GM23248 (cell line): ENCODE measurements around the gene CTNNA2. TPM values are rescaled to one million over a fixed set of nuclear protein-coding genes. Genes with fewer than 3 reads are reported as not detected.

Source experiments
- DNase-seq: peaks from one replicate; pipeline ENCODE4 v3.0.0-alpha.2; 2015
- H2AFZ ChIP-seq: fragments of 200-600 bp; sonication (generic); 2 replicates; pipeline ENCODE4 v1.6.1; 2016; ENCODE audit warnings: antibody characterized with exemption
- H3F3A ChIP-seq: fragments of 200-600 bp; sonication (generic); 2 replicates; pipeline ENCODE4 v1.6.1; 2016; ENCODE audit warnings: mild to moderate bottlenecking, antibody characterized with exemption, mixed run types; ENCODE audit not compliant: insufficient read depth
- H3K27ac ChIP-seq: fragments of 200-600 bp; sonication (generic); 2 replicates; pipeline ENCODE4 v1.5.1; 2016; ENCODE audit warnings: mild to moderate bottlenecking
- H3K27me3 ChIP-seq: fragments of 200-600 bp; sonication (generic); replicated peaks from 2 replicates; pipeline ENCODE4 v1.6.1; 2016; ENCODE audit warnings: mild to moderate bottlenecking; ENCODE audit not compliant: insufficient read depth
- H3K36me3 ChIP-seq: fragments of 200-600 bp; sonication (generic); 2 replicates; pipeline ENCODE4 v1.6.1; 2016; ENCODE audit warnings: low read depth, mild to moderate bottlenecking
- H3K4me1 ChIP-seq: fragments of 200-600 bp; sonication (generic); 2 replicates; pipeline ENCODE4 v1.6.1; 2016; ENCODE audit warnings: mild to moderate bottlenecking; ENCODE audit not compliant: insufficient read depth
- H3K4me2 ChIP-seq: fragments of 200-600 bp; sonication (generic); one replicate; pipeline ENCODE4 v1.6.1; 2016; ENCODE audit warnings: mild to moderate bottlenecking; ENCODE audit not compliant: unreplicated experiment
- H3K4me3 ChIP-seq: fragments of 200-600 bp; sonication (generic); 2 replicates; pipeline ENCODE4 v1.5.1; 2016; ENCODE audit warnings: mild to moderate bottlenecking
- H3K79me2 ChIP-seq: fragments of 200-600 bp; sonication (generic); 2 replicates; pipeline ENCODE4 v1.6.1; 2016; ENCODE audit warnings: mild to moderate bottlenecking; ENCODE audit not compliant: insufficient read depth
- H3K9ac ChIP-seq: fragments of 200-600 bp; sonication (generic); 2 replicates; pipeline ENCODE4 v1.6.1; 2016; ENCODE audit warnings: mild to moderate bottlenecking
- H3K9me2 ChIP-seq: fragments of 200-600 bp; sonication (generic); 2 replicates; pipeline ENCODE4 v1.6.1; 2016; ENCODE audit warnings: mixed run types, mild to moderate bottlenecking, moderate library complexity; ENCODE audit not compliant: insufficient read depth
- H3K9me3 ChIP-seq: fragments of 200-600 bp; sonication (generic); one replicate; pipeline ENCODE4 v1.6.1; 2017; ENCODE audit warnings: low read depth
- H4K20me1 ChIP-seq: fragments of 200-600 bp; sonication (generic); 2 replicates; pipeline ENCODE4 v1.6.0; 2016; ENCODE audit not compliant: insufficient read depth
- EZH2 ChIP-seq: fragments of 200-600 bp; sonication (generic); IDR thresholded peaks from 2 replicates; pipeline ENCODE4 v1.6.1; 2018; ENCODE audit warnings: antibody characterized with exemption, mild to moderate bottlenecking; ENCODE audit not compliant: insufficient read depth, poor library complexity, severe bottlenecking
- EZH2phosphoT487 ChIP-seq: fragments of 200-600 bp; sonication (generic); IDR thresholded peaks from 2 replicates; pipeline ENCODE4 v1.6.1; 2018; ENCODE audit warnings: antibody characterized with exemption, moderate library complexity, mild to moderate bottlenecking, low read depth; ENCODE audit not compliant: insufficient read depth
- WGBS, 2 experiments: methylation state at CpG; one replicate each; pipeline ENCODE4 v1.1.6; 2015 to 2017; ENCODE audit warnings: low lambda C conversion rate in 2 of 2, low coverage in 1 of 2; ENCODE audit errors: missing lambda C conversion rate in 2 of 2; 5-methylcytosine and 5-hydroxymethylcytosine counted together
- in situ Hi-C: fragments of 300-500 bp; cut with MboI; formaldehyde crosslinking; loops from 2 replicates; pipeline ENCODE4 v1.15.0; 2020
- polyA plus RNA-seq: library from polyadenylated mRNA; unstranded; fragments of >200 nt; fragmentation: Nextera tagmentation; extraction: Ambion mirVana; gene quantifications from 2 replicates; pipeline ENCODE4 v1.2.1, GENCODE V29; 2016
- total RNA-seq: library from RNA; depleted of rRNA; stranded (reverse); fragments of >200 nt; shearing (Covaris generic); gene quantifications from 2 replicates; pipeline ENCODE4 v1.2.3, GENCODE V29; 2014

Gene CTNNA2
- total and polyA plus RNA-seq, 2 experiments from 2014 or later: not detected

DNA sequence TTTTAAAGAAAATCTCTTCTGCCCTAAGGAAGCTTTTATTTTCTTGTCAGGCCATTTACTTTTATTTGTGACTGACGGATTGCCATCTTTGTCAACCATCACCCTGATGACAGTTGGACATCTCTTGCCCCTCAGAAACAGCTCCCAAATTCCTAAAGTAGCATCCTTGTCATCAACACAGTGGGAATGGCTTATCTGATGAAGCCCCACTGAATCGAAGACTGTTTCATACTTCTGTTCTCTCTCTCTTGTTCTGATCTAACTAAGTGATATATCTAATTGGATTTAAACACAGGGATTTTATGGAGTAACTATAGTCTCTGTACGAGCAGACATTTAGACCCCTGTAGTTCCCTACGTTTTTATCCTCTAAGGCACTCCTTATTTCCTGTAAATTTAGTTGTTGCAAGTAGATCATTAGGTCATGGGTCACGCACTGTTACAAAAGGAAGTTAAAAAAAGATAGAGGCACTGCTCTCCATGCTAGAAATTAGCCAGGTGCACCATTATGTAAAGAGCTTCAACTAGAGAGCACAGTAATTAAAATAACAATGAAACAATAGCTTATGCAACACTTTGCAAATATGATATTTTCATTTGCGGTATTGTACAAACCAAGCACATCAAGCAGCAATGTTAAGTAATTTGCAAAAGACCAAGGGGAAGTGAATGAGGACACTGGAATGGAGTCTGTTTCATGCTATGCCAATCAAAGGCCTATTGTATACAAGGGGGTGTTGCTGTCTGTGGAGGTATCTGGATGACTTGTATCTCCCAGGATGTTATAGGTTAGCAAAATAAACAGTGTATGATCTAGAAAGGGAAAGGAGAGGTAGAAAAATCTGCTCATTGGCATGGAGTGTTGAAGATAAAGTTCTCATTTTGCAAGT is 507.0 kb downstream of the CTNNA2 start:
- Histone ChIP-seq H3K9me2 (no peaks in the 10 kb centered on the region), H3K9ac (no peak overlapping the region), H3K4me2 (no peak overlapping the region), H3K36me3 (no peaks in the 10 kb centered on the region), H3K27me3 (no peaks in the 10 kb centered on the region), H3K9me3 (no peaks in the 10 kb centered on the region), H3K4me3 (no peak overlapping the region), H3K27ac (no peak overlapping the region), H3K4me1 (peaks cover 8% of the 10 kb centered on the region; the same call in 1 of the 2 replicates), H4K20me1 (no peaks in the 10 kb centered on the region), H2AFZ (no peak overlapping the region), H3F3A (peaks cover 2% of the 10 kb centered on the region; the same call in 1 of the 2 replicates), H3K79me2 (no peaks in the 10 kb centered on the region)
- TF ChIP-seq EZH2phosphoT487 (no peak), EZH2 (no peak)
- in situ Hi-C loops: no loop called here
- DNase-seq: no peak
- 32 to 38% methylated on average over 6 of the region's 6 CpGs for WGBS, 2 experiments

GRCh38 chr2:80022018-80022417 is 509.2 kb downstream of the CTNNA2 start:
- Histone ChIP-seq H4K20me1 (no peaks in the 10 kb centered on the region), H3F3A (no peaks in the 10 kb centered on the region), H2AFZ (no peak overlapping the region), H3K4me2 (no peak overlapping the region), H3K9me2 (no peaks in the 10 kb centered on the region), H3K9me3 (no peaks in the 10 kb centered on the region), H3K4me1 (peaks cover 14% of the 10 kb centered on the region; the same call in 1 of the 2 replicates), H3K9ac (no peak overlapping the region), H3K36me3 (no peaks in the 10 kb centered on the region), H3K27ac (no peak overlapping the region), H3K27me3 (no peaks in the 10 kb centered on the region), H3K4me3 (no peak overlapping the region), H3K79me2 (no peaks in the 10 kb centered on the region)
- in situ Hi-C loops: no loop called here
- 33 to 43% methylated on average over 2 of the region's 2 CpGs for whole genome bisulfite sequencing, 2 experiments
- DNase-seq: no peak
- TF ChIP-seq EZH2 (no peak), EZH2phosphoT487 (no peak)

DNA sequence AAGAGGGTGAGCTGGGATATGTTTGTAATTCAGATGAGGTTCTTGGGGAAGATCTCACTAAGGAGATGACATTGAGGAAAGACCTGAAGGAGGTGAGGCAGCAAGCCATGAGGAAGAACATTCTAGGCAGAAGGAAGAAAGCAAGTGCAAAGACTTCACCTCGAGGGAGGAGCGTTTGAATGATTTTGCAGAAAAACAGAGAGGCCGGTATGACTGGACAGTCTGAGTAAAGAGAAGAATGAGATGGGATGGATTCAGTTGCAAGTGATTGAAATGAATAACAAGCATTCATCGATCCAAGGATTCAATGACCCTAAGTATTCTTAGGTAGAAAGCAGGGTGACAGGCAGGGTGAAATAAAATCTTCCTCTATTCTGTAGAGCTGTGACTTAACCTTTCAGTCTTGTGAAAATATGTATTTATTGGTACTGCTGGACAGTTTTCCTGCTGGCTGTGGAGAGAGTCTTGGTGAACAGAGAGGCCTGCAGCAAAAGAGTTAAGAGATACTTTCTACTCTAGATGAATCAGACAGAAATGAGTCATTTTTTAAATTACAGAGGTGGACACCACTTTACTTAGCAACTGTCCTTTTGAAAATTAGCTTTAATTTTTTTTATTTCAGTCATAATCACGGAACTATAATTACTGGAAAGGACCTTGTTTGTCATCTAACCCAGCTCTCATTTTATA is 513.3 kb downstream of the CTNNA2 start:
- H3K27me3 ChIP-seq: no peaks in the 10 kb centered on the region
- peak overlapping the region; percentile 24 for H3K4me2 ChIP-seq
- H3K4me3 ChIP-seq: no peak overlapping the region
- H3K4me1 ChIP-seq: peaks cover 14% of the 10 kb centered on the region; the same call in 1 of the 2 replicates
- peak; percentile 44 for DNase-seq
- no peaks in the 10 kb centered on the region for H3F3A ChIP-seq
- H3K9me2 ChIP-seq: no peaks in the 10 kb centered on the region
- 37 to 54% methylated on average over 5 of the region's 5 CpGs for WGBS, 2 experiments
- H3K9me3 ChIP-seq: no peaks in the 10 kb centered on the region
- no peak overlapping the region for H2AFZ ChIP-seq
- H3K27ac ChIP-seq: no peak overlapping the region
- TF ChIP-seq EZH2phosphoT487 (no peak), EZH2 (no peak)
- H3K79me2 ChIP-seq: no peaks in the 10 kb centered on the region
- in situ Hi-C loops: no loop called here
- H3K36me3 ChIP-seq: no peaks in the 10 kb centered on the region
- H3K9ac ChIP-seq: no peak overlapping the region
- no peaks in the 10 kb centered on the region for H4K20me1 ChIP-seq

GRCh38 chr2:80028051-80028450 is 515.2 kb downstream of the CTNNA2 start:
- Histone ChIP-seq H3K4me3 (no peak overlapping the region), H3K27me3 (no peaks in the 10 kb centered on the region), H3K4me1 (peaks cover 11% of the 10 kb centered on the region; the same call in 1 of the 2 replicates), H4K20me1 (no peaks in the 10 kb centered on the region), H3K36me3 (no peaks in the 10 kb centered on the region), H3K9me2 (no peaks in the 10 kb centered on the region), H3K27ac (no peak overlapping the region), H2AFZ (no peak overlapping the region), H3K79me2 (no peaks in the 10 kb centered on the region), H3K9ac (no peak overlapping the region), H3F3A (no peaks in the 10 kb centered on the region), H3K4me2 (no peak overlapping the region), H3K9me3 (no peaks in the 10 kb centered on the region)
- DNase-seq: no peak
- 39 to 41% methylated on average over 3 of the region's 3 CpGs for WGBS, 2 experiments
- in situ Hi-C loops: no loop called here
- TF ChIP-seq EZH2phosphoT487 (no peak), EZH2 (no peak)
